DND-41 (cell line): Measurements from ENCODE around the gene EGR1.

Experiments used
- ATAC-seq: fragments of 200-7000 bp; cut with Tn5 transposase; 3 replicates; pipeline ENCODE4 v1.9.1; 2021; ENCODE audit warnings: low read depth; ENCODE audit not compliant: insufficient read depth
- DNase-seq: peaks from one replicate; pipeline ENCODE4 v3.0.0-alpha.2; 2020
- H2AFZ ChIP-seq: 2 replicates; pipeline ENCODE4 v1.6.0; 2012; ENCODE audit warnings: low read depth, low read length
- H3K27ac ChIP-seq: 2 replicates; pipeline ENCODE4 v1.5.1; 2012; ENCODE audit warnings: low read length, inconsistent platforms
- H3K27me3 ChIP-seq: fragments of 200-600 bp; sonication (generic); 2 replicates; pipeline ENCODE4 v1.6.0; 2012; ENCODE audit warnings: low read length, mild to moderate bottlenecking, inconsistent platforms; ENCODE audit not compliant: insufficient read depth, poor library complexity
- H3K36me3 ChIP-seq: 2 replicates; pipeline ENCODE4 v1.5.1; 2012; ENCODE audit warnings: low read length, inconsistent platforms; ENCODE audit not compliant: insufficient read depth
- H3K4me1 ChIP-seq: 2 replicates; pipeline ENCODE4 v1.5.1; 2012; ENCODE audit warnings: mild to moderate bottlenecking, low read length; ENCODE audit not compliant: insufficient read depth
- H3K4me2 ChIP-seq: 2 replicates; pipeline ENCODE4 v1.6.0; 2012; ENCODE audit warnings: mild to moderate bottlenecking, moderate library complexity, low read length, inconsistent platforms; ENCODE audit not compliant: insufficient read depth
- H3K4me3 ChIP-seq, 2 experiments: fragments of 200-600 bp in 1 of 2; shearing (Covaris generic) in 1 of 2; 2 replicates each; pipeline ENCODE4 v1.5.1; 2012 to 2016; ENCODE audit warnings: inconsistent platforms in 2 of 2, low read length in 2 of 2, mild to moderate bottlenecking in 2 of 2, low read depth in 1 of 2, moderate library complexity in 1 of 2
- H3K79me2 ChIP-seq: 2 replicates; pipeline ENCODE4 v1.6.0; 2012; ENCODE audit warnings: low read length, inconsistent platforms; ENCODE audit not compliant: insufficient read depth
- H3K9ac ChIP-seq: 2 replicates; pipeline ENCODE4 v1.6.0; 2012; ENCODE audit warnings: low read depth, mild to moderate bottlenecking, inconsistent platforms, low read length, moderate library complexity
- H3K9me3 ChIP-seq: 2 replicates; pipeline ENCODE4 v1.5.1; 2012; ENCODE audit warnings: low read length, moderate library complexity, mild to moderate bottlenecking, inconsistent platforms; ENCODE audit not compliant: insufficient read depth, severe bottlenecking
- H4K20me1 ChIP-seq: 2 replicates; pipeline ENCODE4 v1.6.0; 2012; ENCODE audit warnings: low read length; ENCODE audit not compliant: insufficient read depth
- CTCF ChIP-seq: IDR thresholded peaks from 2 replicates; pipeline ENCODE4 v1.5.1; 2012; ENCODE audit warnings: borderline replicate concordance, low read length, moderate library complexity, mild to moderate bottlenecking; ENCODE audit not compliant: poor library complexity, severe bottlenecking; ENCODE audit errors: extremely low read depth
- EZH2 ChIP-seq: IDR thresholded peaks from 3 replicates; pipeline ENCODE4 v1.6.1; 2012; ENCODE audit warnings: borderline replicate concordance, low read depth, mild to moderate bottlenecking, moderate library complexity, low read length, inconsistent platforms; ENCODE audit not compliant: severe bottlenecking

Gene EGR1

DNA sequence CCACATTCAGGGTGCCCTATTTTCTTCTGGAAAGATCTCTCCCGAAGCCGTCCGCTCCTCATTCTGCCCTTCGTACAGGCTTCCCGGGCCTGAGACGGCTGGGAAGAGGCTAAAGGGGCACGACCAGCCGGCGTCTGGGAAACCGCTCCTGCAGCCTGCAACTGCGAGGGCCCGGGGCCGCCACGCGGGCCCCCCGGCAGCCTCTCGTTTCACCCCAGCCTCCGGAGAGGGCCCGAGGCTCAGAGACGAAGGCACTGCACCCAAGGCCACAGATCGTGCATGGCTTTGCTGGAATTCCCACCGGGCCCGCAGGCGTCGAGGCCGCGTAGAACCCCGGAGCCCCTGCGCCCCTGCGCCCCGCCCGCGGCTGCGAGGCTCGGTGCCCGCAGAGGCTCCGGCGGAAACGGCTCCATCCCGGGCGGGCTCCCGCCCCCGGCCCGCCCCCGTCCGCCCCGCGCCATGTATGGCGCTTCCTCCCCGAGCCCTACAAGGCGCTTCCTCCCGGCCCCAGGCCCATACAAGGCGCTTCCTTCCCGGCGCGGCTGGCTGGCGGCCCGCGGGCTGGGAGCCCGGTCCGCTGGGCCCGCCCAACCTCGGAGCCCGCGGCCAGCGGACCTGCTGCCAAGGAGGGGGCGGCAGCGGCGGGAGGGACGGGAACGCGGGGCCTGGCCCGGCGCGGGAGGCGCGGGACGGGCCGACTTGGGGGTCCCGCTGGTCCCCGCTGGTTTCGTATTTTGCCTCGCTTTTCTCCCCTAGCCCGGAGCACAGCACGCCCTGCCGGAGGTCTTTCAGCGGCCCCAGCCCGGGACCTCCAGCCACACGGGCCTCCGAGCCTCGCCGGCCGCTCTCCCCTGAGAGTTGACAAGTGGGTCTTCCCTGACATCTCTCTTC is 26.6 kb downstream of the EGR1 start:
- Histone ChIP-seq H3K27ac (peak overlapping the region; percentile 54), H3K9ac (peak overlapping the region; percentile 79), H3K79me2 (no peaks in the 10 kb centered on the region), H3K4me1 (peaks cover 27% of the 10 kb centered on the region), H4K20me1 (no peaks in the 10 kb centered on the region), H3K9me3 (no peaks in the 10 kb centered on the region), H3K4me3 (peak overlapping the region; percentile 18 to 57; a peak in 3 of 4 replicates), H3K27me3 (peaks cover 20% of the 10 kb centered on the region), H3K4me2 (peak overlapping the region; percentile 78), H3K36me3 (no peaks in the 10 kb centered on the region), H2AFZ (peak overlapping the region; percentile 82)
- ATAC-seq, result peak; percentile 96
- peak; percentile 86 for DNase-seq
- TF ChIP-seq EZH2, result no peak
- no peak for TF ChIP-seq CTCF

DNA sequence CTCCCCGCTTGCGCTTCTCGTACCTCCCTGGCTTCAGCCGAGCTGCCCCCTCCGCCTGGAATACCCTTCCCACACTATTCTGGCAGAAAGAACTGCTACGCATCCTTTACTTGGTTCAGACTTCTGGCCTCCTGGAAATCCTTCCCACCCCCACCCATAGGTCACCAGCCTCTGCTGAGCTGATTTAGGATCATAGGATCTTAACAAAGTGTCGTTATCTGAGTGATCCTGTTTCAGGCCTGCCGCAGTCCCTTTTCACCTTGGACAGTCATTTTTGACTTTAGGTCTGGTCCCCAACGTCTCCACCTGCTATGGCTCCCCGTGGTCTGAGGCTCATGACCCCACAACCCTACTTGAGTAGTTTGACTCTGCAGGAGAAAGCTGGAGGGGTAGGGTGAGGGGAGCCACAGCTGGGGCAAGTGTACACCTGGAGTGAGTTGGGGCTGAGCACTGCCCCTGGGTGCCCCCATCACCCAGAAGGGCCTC is 27.3 kb downstream of the EGR1 start:
- no peaks in the 10 kb centered on the region for H4K20me1 ChIP-seq
- H3K4me2 ChIP-seq, result peak overlapping the region; percentile 78
- H3K4me1 ChIP-seq, result peaks cover 27% of the 10 kb centered on the region
- peak overlapping the region; percentile 79 for H3K9ac ChIP-seq
- no peak for ATAC-seq
- H3K4me3 ChIP-seq, result peak overlapping the region; percentile 18 to 57; a peak in 3 of 4 replicates
- TF ChIP-seq EZH2 (no peak), CTCF (no peak)
- H3K9me3 ChIP-seq, result no peaks in the 10 kb centered on the region
- peak overlapping the region; percentile 41 for H3K27ac ChIP-seq
- peak; percentile 41 for DNase-seq
- peaks cover 20% of the 10 kb centered on the region for H3K27me3 ChIP-seq
- H2AFZ ChIP-seq, result peak overlapping the region; percentile 82
- H3K36me3 ChIP-seq, result no peaks in the 10 kb centered on the region
- H3K79me2 ChIP-seq, result no peaks in the 10 kb centered on the region

DNA sequence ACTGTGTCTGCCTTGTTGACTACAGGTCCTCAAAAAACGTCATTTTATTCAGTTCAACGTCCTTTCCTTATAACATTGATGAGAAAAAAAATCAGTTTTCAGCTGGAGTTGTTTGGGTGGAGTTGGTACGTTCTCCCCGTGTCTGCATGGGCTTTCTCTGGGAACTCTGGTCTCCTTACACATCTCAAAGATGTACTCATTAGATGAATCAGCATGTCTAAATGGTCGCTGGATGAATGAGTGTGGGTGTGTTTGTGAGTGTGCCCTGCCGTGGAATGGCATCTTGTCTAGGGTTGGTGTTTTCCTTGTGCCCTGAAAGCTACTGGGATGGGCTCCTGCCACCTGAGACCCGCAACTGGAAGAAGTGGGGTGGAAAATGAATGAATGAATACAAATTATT is 30.1 kb downstream of the EGR1 start:
- Histone ChIP-seq H4K20me1 (no peaks in the 10 kb centered on the region), H2AFZ (no peak overlapping the region), H3K27me3 (peaks cover 14% of the 10 kb centered on the region), H3K79me2 (no peaks in the 10 kb centered on the region), H3K36me3 (no peaks in the 10 kb centered on the region), H3K4me1 (peaks cover 27% of the 10 kb centered on the region), H3K4me3 (no peak overlapping the region), H3K27ac (no peak overlapping the region), H3K4me2 (no peak overlapping the region), H3K9me3 (no peaks in the 10 kb centered on the region), H3K9ac (no peak overlapping the region)
- DNase-seq, result no peak
- no peak for ATAC-seq
- TF ChIP-seq EZH2 (no peak), CTCF (no peak)
